PC-3 (cell line): ENCODE measurements around the gene UNG. TPM values are rescaled to one million over a fixed set of nuclear protein-coding genes. Genes with fewer than 3 reads are reported as not detected.

Experiments used
- ATAC-seq: fragments of 200-7000 bp; cut with Tn5 transposase; 2 replicates; pipeline ENCODE4 v1.9.1; 2020; ENCODE audit warnings: mild to moderate bottlenecking, moderate library complexity
- BruUV-seq: library from RNA; stranded (reverse); fragments of 400-500 nt; replicated peaks from 2 replicates; lab custom pipeline; 2021; lab: Mats Ljungman, UMichigan
- CTCF ChIA-PET: fragments of 300-600 bp; sonication (Branson Sonifier 250); formaldehyde crosslinking; loops from one replicate; lab custom pipeline; 2022; ENCODE audit warnings: antibody characterized with exemption; lab: Charles Lee
- POLR2A ChIA-PET: fragments of 300-600 bp; sonication (Branson Sonifier 250); formaldehyde crosslinking; loops from one replicate; lab custom pipeline; 2022; ENCODE audit warnings: antibody characterized with exemption; ENCODE audit not compliant: unreplicated experiment; lab: Charles Lee
- DNase-seq: peaks from one replicate; pipeline ENCODE4 v3.0.0-alpha.2; 2015
- H2AFZ ChIP-seq: fragments of 300-600 bp; sonication (generic); 2 replicates; pipeline ENCODE4 v1.6.0; 2016; ENCODE audit warnings: antibody characterized with exemption, low read length
- H3F3A ChIP-seq: fragments of 300-600 bp; sonication (generic); one replicate; pipeline ENCODE4 v1.6.0; 2017; ENCODE audit warnings: antibody characterized with exemption, low read length, control low read depth, mild to moderate bottlenecking; ENCODE audit not compliant: unreplicated experiment
- H3K27ac ChIP-seq: fragments of 300-600 bp; sonication (generic); 2 replicates; pipeline ENCODE4 v1.5.1; 2016; ENCODE audit warnings: mild to moderate bottlenecking, low read length
- H3K27me3 ChIP-seq: fragments of 300-600 bp; sonication (generic); 2 replicates; pipeline ENCODE4 v1.6.1; 2016; ENCODE audit warnings: low read length, mixed read lengths
- H3K36me3 ChIP-seq: fragments of 300-600 bp; sonication (generic); 2 replicates; pipeline ENCODE4 v1.6.1; 2016; ENCODE audit warnings: low read depth, mixed run types, low read length, mixed read lengths
- H3K4me1 ChIP-seq: fragments of 300-600 bp; sonication (generic); 2 replicates; pipeline ENCODE4 v1.5.1; 2016; ENCODE audit warnings: low read length; ENCODE audit not compliant: insufficient read depth
- H3K4me2 ChIP-seq: fragments of 300-600 bp; sonication (generic); 2 replicates; pipeline ENCODE4 v1.6.0; 2016; ENCODE audit warnings: low read length
- H3K4me3 ChIP-seq: fragments of 300-600 bp; sonication (generic); 2 replicates; pipeline ENCODE4 v1.5.1; 2016; ENCODE audit warnings: mild to moderate bottlenecking, low read length, mixed read lengths
- H3K79me2 ChIP-seq: fragments of 300-600 bp; sonication (generic); 2 replicates; pipeline ENCODE4 v1.6.1; 2017; ENCODE audit warnings: low read length, mixed read lengths
- H3K9ac ChIP-seq: fragments of 300-600 bp; sonication (generic); 2 replicates; pipeline ENCODE4 v1.6.0; 2016; ENCODE audit warnings: mild to moderate bottlenecking, low read length
- H3K9me2 ChIP-seq: fragments of 300-600 bp; sonication (generic); replicated peaks from 2 replicates; pipeline ENCODE4 v1.6.1; 2016; ENCODE audit warnings: mixed run types, low read length, mixed read lengths
- H3K9me3 ChIP-seq: fragments of 300-600 bp; sonication (generic); 2 replicates; pipeline ENCODE4 v1.6.1; 2016; ENCODE audit warnings: low read length, mixed read lengths
- H4K20me1 ChIP-seq: fragments of 300-600 bp; sonication (generic); 2 replicates; pipeline ENCODE4 v1.6.1; 2016; ENCODE audit warnings: low read length, mixed read lengths
- CTCF ChIP-seq: fragments of 300-600 bp; sonication (generic); conservative IDR thresholded peaks from 2 replicates; pipeline ENCODE4 v1.5.1; 2017; ENCODE audit warnings: antibody characterized with exemption, low read depth, mild to moderate bottlenecking, low read length
- EZH2 ChIP-seq: fragments of 300-600 bp; sonication (generic); IDR thresholded peaks from one replicate; pipeline ENCODE4 v1.6.1; 2017; ENCODE audit warnings: antibody characterized with exemption, mild to moderate bottlenecking, low read length; ENCODE audit not compliant: unreplicated experiment
- EZH2phosphoT487 ChIP-seq: fragments of 300-600 bp; sonication (generic); IDR thresholded peaks from 2 replicates; pipeline ENCODE4 v1.6.1; 2018; ENCODE audit warnings: mild to moderate bottlenecking, antibody characterized with exemption, low read length, borderline replicate concordance
- intact Hi-C: fragments of 100-400 bp; cut with micrococcal nuclease; formaldehyde crosslinking; loops from 2 replicates; pipeline ENCODE4 v1.9.0; 2023
- total RNA-seq: library from RNA; depleted of rRNA; stranded (reverse); fragments of >200 nt; gene quantifications from 2 replicates; pipeline ENCODE4 v1.2.3, GENCODE V29; 2014

Gene UNG
- total RNA-seq, 1 experiment from 2014 or later = 168 TPM

GRCh38 chr12:109056891-109057290, 40.5 kb upstream of the UNG start:
- H3K27ac ChIP-seq = no peak overlapping the region
- no peaks in the 10 kb centered on the region for H3K9me2 ChIP-seq
- H3K4me1 ChIP-seq = peaks cover 14% of the 10 kb centered on the region
- peaks cover 11% of the 10 kb centered on the region; the same call in 1 of the 2 replicates for H3K36me3 ChIP-seq
- BruUV-seq = no TSS peak
- DNase-seq (no peak), ATAC-seq (no peak)
- H3F3A ChIP-seq = no peaks in the 10 kb centered on the region
- H3K79me2 ChIP-seq = peaks cover 13% of the 10 kb centered on the region; the same call in 1 of the 2 replicates
- H3K9me3 ChIP-seq = no peaks in the 10 kb centered on the region
- no peaks in the 10 kb centered on the region for H4K20me1 ChIP-seq
- intact Hi-C loops = no loop called here
- no peaks in the 10 kb centered on the region for H3K27me3 ChIP-seq
- no peak overlapping the region for H3K4me3 ChIP-seq
- H2AFZ ChIP-seq = no peak overlapping the region
- no peak overlapping the region for H3K4me2 ChIP-seq
- TF ChIP-seq EZH2 = no peak
- no peak for TF ChIP-seq EZH2phosphoT487
- no peak for TF ChIP-seq CTCF
- POLR2A ChIA-PET = no interaction called here
- CTCF ChIA-PET = no interaction called here
- no peak overlapping the region for H3K9ac ChIP-seq

- Histone ChIP-seq H3K27me3 (no peaks in the 10 kb centered on the region), H3K4me1 (peaks cover 11% of the 10 kb centered on the region), H3K4me2 (no peak overlapping the region), H3K36me3 (peaks cover 11% of the 10 kb centered on the region; the same call in 1 of the 2 replicates), H3K79me2 (peaks cover 13% of the 10 kb centered on the region; the same call in 1 of the 2 replicates), H3K4me3 (no peak overlapping the region), H4K20me1 (no peaks in the 10 kb centered on the region), H3K27ac (no peak overlapping the region), H3K9me2 (no peaks in the 10 kb centered on the region), H3F3A (no peaks in the 10 kb centered on the region), H3K9ac (no peak overlapping the region), H3K9me3 (no peaks in the 10 kb centered on the region), H2AFZ (no peak overlapping the region)
- ChIA-PET CTCF (no interaction called here), POLR2A (no interaction called here)
- no TSS peak for BruUV-seq
- intact Hi-C loops = no loop called here
- DNase-seq (no peak), ATAC-seq (no peak)
- TF ChIP-seq EZH2 (no peak), EZH2phosphoT487 (no peak), CTCF (no peak)
These were observed 40.0 kb upstream of the UNG start for GRCh38 chr12:109057376-109057775.

GRCh38 chr12:109058773-109059172, 38.6 kb upstream of the UNG start:
- Histone ChIP-seq H3K4me1 (peaks cover 2% of the 10 kb centered on the region; the same call in 1 of the 2 replicates), H3F3A (no peaks in the 10 kb centered on the region), H2AFZ (no peak overlapping the region), H3K9me2 (no peaks in the 10 kb centered on the region), H3K27ac (no peak overlapping the region), H3K79me2 (0 out of 2 replicates have a peak, but pooled peaks cover 1% of the 10 kb centered on the region), H3K9ac (no peak overlapping the region), H3K9me3 (no peaks in the 10 kb centered on the region), H3K27me3 (no peaks in the 10 kb centered on the region), H3K4me2 (no peak overlapping the region), H3K4me3 (no peak overlapping the region), H3K36me3 (peaks cover 15% of the 10 kb centered on the region; the same call in 1 of the 2 replicates), H4K20me1 (no peaks in the 10 kb centered on the region)
- POLR2A ChIA-PET = no interaction called here
- ATAC-seq (no peak), DNase-seq (no peak)
- CTCF ChIA-PET = no interaction called here
- BruUV-seq = no TSS peak
- TF ChIP-seq EZH2 (no peak), EZH2phosphoT487 (no peak), CTCF (no peak)
- intact Hi-C loops = no loop called here
